ENCODE data around the gene AAGAB. TPM values are rescaled to one million over a fixed set of nuclear protein-coding genes. Genes with fewer than 3 reads are reported as not detected.

Gene AAGAB
- total and polyA plus RNA-seq, 8 donors: 11.2 to 89.5 (median 32.0) TPM

- WGBS, 5 donors: 76 to 92% (median 86%) methylated on average over 1 of the region's 1 CpG
- Histone ChIP-seq H3K4me1 (no peaks in the 10 kb centered on the region), H3K36me3 (no peaks in the 10 kb centered on the region), H3K27me3 (no peaks in the 10 kb centered on the region), H3K4me3 (no peak overlapping the region), H3K27ac (no peak overlapping the region), H3K9me3 (peaks cover 0 to 7% (median 6%) of the 10 kb centered on the region in 4 donors)
- TF ChIP-seq POLR2AphosphoS5 (IDR thresholded peaks at IDR 0.05): no peak
- TF ChIP-seq CTCF (IDR thresholded peaks at IDR 0.05): no peak
- no peak for TF ChIP-seq POLR2A (IDR thresholded peaks at IDR 0.05)
- TF ChIP-seq EP300 (IDR thresholded peaks at IDR 0.05): no peak
- DNase-seq: no peak
- intact Hi-C loops (cut with DNase I; ENCODE audit: low total_unique reads): no loop called here
These were observed 27.3 kb upstream of the AAGAB start for GRCh38 chr15:67281714-67282113.

- Histone ChIP-seq H3K27me3 (no peaks in the 10 kb centered on the region), H3K4me1 (no peaks in the 10 kb centered on the region), H3K36me3 (no peaks in the 10 kb centered on the region), H3K4me3 (no peak overlapping the region), H3K27ac (no peak overlapping the region), H3K9me3 (peaks cover 0 to under 1% (median 0%) of the 10 kb centered on the region in 4 donors)
- no peak for DNase-seq
- intact Hi-C loops (cut with DNase I; ENCODE audit: low total_unique reads): no loop called here
- 71 to 92% (median 83%) methylated on average over 2 of the region's 2 CpGs for WGBS, 5 donors
- no peak for TF ChIP-seq POLR2A (IDR thresholded peaks at IDR 0.05)
- TF ChIP-seq EP300 (IDR thresholded peaks at IDR 0.05): no peak
These were observed 25.8 kb upstream of the AAGAB start for GRCh38 chr15:67280217-67280616.

- peaks cover 0 to 5% (median 0%) of the 10 kb centered on the region in 4 donors for H3K9me3 ChIP-seq
- no peak for TF ChIP-seq EP300 (IDR thresholded peaks at IDR 0.05)
- no peak for TF ChIP-seq CTCF (IDR thresholded peaks at IDR 0.05)
- no peak for TF ChIP-seq POLR2AphosphoS5 (IDR thresholded peaks at IDR 0.05)
- no peak for TF ChIP-seq POLR2A (IDR thresholded peaks at IDR 0.05)
- WGBS, 5 donors: 81 to 93% (median 84%) methylated on average over 1 of the region's 1 CpG
- intact Hi-C loops (cut with DNase I; ENCODE audit: low total_unique reads): no loop called here
- no peak overlapping the region for H3K27ac ChIP-seq
- H3K4me3 ChIP-seq: no peak overlapping the region
- H3K36me3 ChIP-seq: no peaks in the 10 kb centered on the region
- H3K27me3 ChIP-seq: no peaks in the 10 kb centered on the region
- H3K4me1 ChIP-seq: no peaks in the 10 kb centered on the region
- DNase-seq: no peak
These were observed 22.2 kb upstream of the AAGAB start for GRCh38 chr15:67276666-67277065.

GRCh38 chr15:67274236-67274635 is 19.8 kb upstream of the AAGAB start:
- 87 to 100% (median 94%) methylated on average over 1 of the region's 1 CpG for WGBS, 5 donors
- no peak overlapping the region for H3K4me3 ChIP-seq
- no peak for TF ChIP-seq POLR2A (IDR thresholded peaks at IDR 0.05)
- TF ChIP-seq EP300 (IDR thresholded peaks at IDR 0.05): no peak
- TF ChIP-seq POLR2AphosphoS5 (IDR thresholded peaks at IDR 0.05): no peak
- no peak for TF ChIP-seq CTCF (IDR thresholded peaks at IDR 0.05)
- H3K36me3 ChIP-seq: no peaks in the 10 kb centered on the region
- intact Hi-C loops (cut with DNase I; ENCODE audit: low total_unique reads): no loop called here
- no peak for DNase-seq
- H3K9me3 ChIP-seq: peaks cover 0 to 5% (median 0%) of the 10 kb centered on the region in 4 donors
- no peaks in the 10 kb centered on the region for H3K27me3 ChIP-seq
- H3K4me1 ChIP-seq: no peaks in the 10 kb centered on the region
- H3K27ac ChIP-seq: no peak overlapping the region

All from stomach (tissue), 9 donors.